LNCaP clone FGC (cell line): Measurements from ENCODE around the gene ETDA.

Experiments used
- DNase-seq: peaks from one replicate; pipeline ENCODE4 v3.0.0-alpha.2; 2011; ENCODE audit warnings: low read depth
- H3K4me3 ChIP-seq: 2 replicates; pipeline ENCODE4 v1.5.1; 2011; ENCODE audit warnings: mild to moderate bottlenecking, low read depth, low read length, control low read depth
- TF ChIP-seq, protein P1 (sequence below): IDR thresholded peaks from 2 replicates; pipeline ENCODE4 v1.5.1; 2012; ENCODE audit warnings: mild to moderate bottlenecking; ENCODE audit not compliant: control insufficient read depth, insufficient read depth; ENCODE audit errors: extremely low read depth

Gene ETDA

DNA sequence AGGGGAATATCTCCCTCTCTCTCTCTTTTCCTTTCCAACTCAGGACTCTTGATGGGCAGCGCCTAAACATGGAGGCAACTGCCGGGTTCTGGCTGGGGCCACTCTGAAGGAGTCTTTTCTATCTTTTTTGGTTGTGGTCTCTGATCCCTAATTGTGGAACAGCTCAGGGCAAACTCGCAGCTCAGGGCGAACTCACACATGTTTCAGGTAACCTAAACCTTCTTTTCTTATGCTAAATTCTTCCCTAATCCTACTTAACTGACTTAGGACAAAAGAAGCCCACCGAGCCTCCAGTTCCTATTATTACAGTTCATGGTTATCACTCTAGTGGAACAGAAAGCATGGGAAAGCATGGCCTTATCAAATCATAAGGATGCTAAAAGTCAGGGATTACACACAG, 21.3 kb downstream of the ETDA start:
- TF ChIP-seq, protein P1, sequence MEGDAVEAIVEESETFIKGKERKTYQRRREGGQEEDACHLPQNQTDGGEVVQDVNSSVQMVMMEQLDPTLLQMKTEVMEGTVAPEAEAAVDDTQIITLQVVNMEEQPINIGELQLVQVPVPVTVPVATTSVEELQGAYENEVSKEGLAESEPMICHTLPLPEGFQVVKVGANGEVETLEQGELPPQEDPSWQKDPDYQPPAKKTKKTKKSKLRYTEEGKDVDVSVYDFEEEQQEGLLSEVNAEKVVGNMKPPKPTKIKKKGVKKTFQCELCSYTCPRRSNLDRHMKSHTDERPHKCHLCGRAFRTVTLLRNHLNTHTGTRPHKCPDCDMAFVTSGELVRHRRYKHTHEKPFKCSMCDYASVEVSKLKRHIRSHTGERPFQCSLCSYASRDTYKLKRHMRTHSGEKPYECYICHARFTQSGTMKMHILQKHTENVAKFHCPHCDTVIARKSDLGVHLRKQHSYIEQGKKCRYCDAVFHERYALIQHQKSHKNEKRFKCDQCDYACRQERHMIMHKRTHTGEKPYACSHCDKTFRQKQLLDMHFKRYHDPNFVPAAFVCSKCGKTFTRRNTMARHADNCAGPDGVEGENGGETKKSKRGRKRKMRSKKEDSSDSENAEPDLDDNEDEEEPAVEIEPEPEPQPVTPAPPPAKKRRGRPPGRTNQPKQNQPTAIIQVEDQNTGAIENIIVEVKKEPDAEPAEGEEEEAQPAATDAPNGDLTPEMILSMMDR, result no peak
- DNase-seq, result no peak
- H3K4me3 ChIP-seq, result no peak overlapping the region

DNA sequence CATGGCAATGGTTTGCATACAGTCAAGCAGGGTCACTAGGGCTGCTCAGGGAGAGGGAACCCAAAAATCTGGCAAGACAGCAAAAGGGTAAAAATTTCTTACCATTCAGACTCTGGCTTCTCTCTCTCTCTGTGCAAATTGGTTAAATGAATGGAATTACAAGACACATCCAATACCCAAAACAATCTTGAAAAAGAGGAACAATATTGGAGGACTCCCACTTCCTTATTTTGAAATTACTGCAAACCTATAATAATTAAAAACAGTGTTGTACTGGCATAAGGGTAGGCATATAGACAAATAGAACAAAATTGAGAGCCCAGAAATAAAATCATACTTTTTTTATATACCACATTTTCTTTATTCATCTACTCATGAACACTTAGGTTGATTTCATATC, 24.1 kb downstream of the ETDA start:
- no peak for DNase-seq
- H3K4me3 ChIP-seq, result no peak overlapping the region
- TF ChIP-seq, protein P1, result no peak

DNA sequence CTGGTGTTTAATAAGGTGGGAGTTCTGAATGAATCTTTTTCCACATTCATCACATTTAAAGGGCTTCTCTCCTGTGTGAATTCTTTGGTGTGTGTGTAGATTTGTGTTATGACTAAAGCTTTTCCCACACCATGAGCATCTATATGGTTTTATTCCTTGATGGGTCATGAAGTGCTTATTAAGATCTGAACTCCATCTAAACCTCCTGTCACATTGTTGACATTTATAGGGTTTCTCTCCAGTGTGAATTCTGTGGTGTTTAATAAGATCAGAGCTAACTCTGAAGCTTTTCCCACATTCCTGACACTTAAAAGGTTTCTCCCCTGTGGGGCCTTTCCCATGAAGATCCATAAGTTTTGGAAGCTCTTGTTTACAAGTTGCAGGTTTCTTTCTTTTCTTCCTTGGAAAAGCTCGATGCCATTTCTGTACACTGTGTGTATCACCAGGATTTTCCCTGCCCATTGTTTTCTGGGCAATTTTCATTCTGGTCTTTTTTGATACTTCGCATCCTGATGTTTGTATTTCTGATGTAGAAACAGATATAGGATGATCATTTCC, 35.5 kb downstream of the ETDA start:
- H3K4me3 ChIP-seq, result no peak overlapping the region
- TF ChIP-seq, protein P1, result no peak
- DNase-seq, result no peak

DNA sequence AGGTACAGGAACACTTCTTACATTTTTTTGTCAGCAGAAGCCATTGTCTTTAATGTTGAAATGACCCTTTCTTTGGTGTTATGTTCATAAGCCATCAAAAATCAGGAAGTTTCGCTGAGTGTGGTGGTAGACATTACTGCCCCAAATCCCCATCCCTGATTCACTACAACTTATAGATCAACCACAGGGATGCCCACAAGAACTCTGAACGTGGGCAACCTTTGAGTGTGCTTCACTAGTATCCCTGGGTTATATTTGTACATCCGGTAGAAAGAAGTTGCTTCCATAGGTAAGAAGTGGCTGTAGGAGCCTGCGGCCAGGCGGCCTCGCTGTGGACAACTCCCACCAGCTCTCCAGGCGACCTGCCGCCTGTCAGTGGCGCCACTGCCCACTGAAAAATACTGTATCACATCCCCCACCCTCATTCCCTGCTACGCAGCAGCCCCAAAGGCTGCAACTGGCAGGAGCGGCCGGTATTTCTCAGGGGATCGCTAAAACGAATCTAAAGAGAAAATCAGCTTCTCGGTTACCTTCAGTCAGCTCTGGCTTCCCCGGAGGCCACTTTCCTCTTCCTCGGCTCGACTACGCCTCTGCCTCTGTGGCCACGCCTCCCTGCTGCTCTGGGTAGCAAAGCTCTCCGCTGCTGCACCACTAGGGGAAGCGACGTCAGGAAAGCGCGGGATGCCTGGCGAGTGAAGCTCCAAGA, 43.5 kb downstream of the ETDA start:
- TF ChIP-seq, protein P1, result no peak
- no peak overlapping the region for H3K4me3 ChIP-seq
- DNase-seq, result no peak

- no peak overlapping the region for H3K4me3 ChIP-seq
- no peak for DNase-seq
- TF ChIP-seq, protein P1, result no peak
These were observed 44.1 kb downstream of the ETDA start for GRCh38 chrX:135295944-135296305.

DNA sequence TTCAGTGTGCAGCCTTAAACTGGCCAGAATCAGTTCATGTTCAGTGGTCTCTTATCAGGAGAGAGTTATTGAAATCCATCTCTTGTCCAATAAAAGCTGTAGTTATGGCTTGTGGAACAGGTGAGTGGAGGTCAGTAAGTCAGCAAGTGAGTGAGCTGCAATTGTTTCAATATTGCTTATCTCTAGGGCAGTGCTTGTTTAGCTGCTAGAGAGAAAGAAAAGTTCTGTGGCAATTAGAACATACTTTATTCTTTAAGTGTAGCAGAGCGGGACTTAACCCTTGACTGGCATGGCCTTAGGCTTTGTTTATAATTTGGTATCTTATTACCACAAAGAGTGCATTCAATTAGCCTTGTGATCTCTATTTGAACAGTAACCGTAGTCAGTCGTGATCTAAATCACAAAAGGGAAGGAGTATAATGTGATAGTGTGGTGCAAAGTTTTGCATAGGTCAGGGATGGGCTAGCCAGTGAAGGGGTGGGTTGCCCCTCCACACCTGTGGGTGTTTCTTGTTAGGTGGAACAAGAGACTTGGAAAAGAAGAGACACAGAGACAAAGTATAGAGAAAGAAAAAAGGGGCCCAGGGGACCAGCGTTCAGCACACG, 50.5 kb downstream of the ETDA start:
- TF ChIP-seq, protein P1, result no peak
- no peak overlapping the region for H3K4me3 ChIP-seq
- no peak for DNase-seq
